ENCODE data around the gene ASTN1. TPM values are rescaled to one million over a fixed set of nuclear protein-coding genes. Genes with fewer than 3 reads are reported as not detected.

Gene ASTN1
- total and polyA plus RNA-seq, 9 of the 15 experiments (the other 6 are each of a cell fraction or from before 2014, with no cell fraction given) = 0.05 to 0.22 (median 0.18) TPM

- no TSS peak for BruUV-seq (replicated peaks)
- Histone ChIP-seq H4K20me1 (replicated peaks; ENCODE audit: control insufficient read depth, insufficient read depth, low read length) (no peaks in the 10 kb centered on the region), H3K27ac (ENCODE audit: extremely low read depth, low read depth, low read length) (no peak overlapping the region), H3K79me2 (ENCODE audit: control insufficient read depth, insufficient read depth, low read length) (no peaks in the 10 kb centered on the region), H3K27me3 (ENCODE audit: control insufficient read depth in 2 of 2, insufficient read depth in 2 of 2, low read length in 2 of 2) (no peaks in the 10 kb centered on the region), H3K4me3 (no peak overlapping the region), H3K9me1 (ENCODE audit: control insufficient read depth, insufficient read depth, low read length) (no peaks in the 10 kb centered on the region), H3K36me3 (ENCODE audit: control insufficient read depth, insufficient read depth, low read length) (no peaks in the 10 kb centered on the region), H3K9ac (ENCODE audit: insufficient read depth in 1 of 2, low read depth in 2 of 2, low read length in 2 of 2) (no peak overlapping the region), H2AFZ (ENCODE audit: low read depth, low read length) (no peak overlapping the region), H3K4me2 (ENCODE audit: insufficient read depth, low read length) (no peak overlapping the region), H3K9me3 (replicated peaks; ENCODE audit: control insufficient read depth, insufficient read depth, low read depth, low read length) (no peaks in the 10 kb centered on the region), H3K4me1 (replicated peaks in 1 of 2; ENCODE audit: control insufficient read depth in 2 of 2, insufficient read depth in 2 of 2, low read length in 2 of 2) (no peaks in the 10 kb centered on the region)
- WGBS (ENCODE audit: insufficient coverage, low coverage, missing lambda C conversion rate) = 0% methylated on average over 2 of the region's 2 CpGs
- intact Hi-C loops (cut with micrococcal nuclease) (no loop called here), in situ Hi-C loops (cut with MboI) (no loop called here)
- ChIA-PET POLR2A (no interaction called here), CTCF (ENCODE audit: low intra/inter-chr PET ratio) (no interaction called here)
- DNase-seq (ENCODE audit: extremely low read depth in 1 of 4, low spot score in 3 of 4) (no peak), FAIRE-seq (no peak), ATAC-seq (no peak)
- TF ChIP-seq RBM17 (IDR thresholded peaks at IDR 0.05; ENCODE audit: borderline replicate concordance, low read depth, low read length) = no peak
- no peak for TF ChIP-seq ELK1 (CRISPR knock-in tag; IDR thresholded peaks at IDR 0.05)
- no peak for TF ChIP-seq SRF (CRISPR knock-in tag; IDR thresholded peaks at IDR 0.05)
- TF ChIP-seq CBFA2T2 (conservative IDR thresholded peaks at IDR 0.05) = no peak
- no peak for TF ChIP-seq ZNF512 (tag; IDR thresholded peaks at IDR 0.05)
- TF ChIP-seq MYC (IDR thresholded peaks at IDR 0.05; ENCODE audit: low read depth, low read length) = no peak
- TF ChIP-seq MYC (CRISPR knock-in tag; IDR thresholded peaks at IDR 0.05; ENCODE audit: borderline replicate concordance, low read depth) = no peak
- no peak for TF ChIP-seq TCFL5 (CRISPR knock-in tag; conservative IDR thresholded peaks at IDR 0.05)
- no peak for TF ChIP-seq TBP (optimal IDR thresholded peaks at IDR 0.05; ENCODE audit: low read depth, low read length)
- TF ChIP-seq GABPA (tag; conservative IDR thresholded peaks at IDR 0.05; ENCODE audit: low read depth) = no peak
- TF ChIP-seq DDX20 (tag; IDR thresholded peaks at IDR 0.05; ENCODE audit: low read depth) = no peak
- TF ChIP-seq ZSCAN32 (CRISPR knock-in tag; IDR thresholded peaks at IDR 0.05) = no peak
Measured at GRCh38 chr1:177065430-177065829, 99.1 kb downstream of the ASTN1 start.

Data from K562 (cell line).